Measurements from ENCODE around the gene KIF3A. TPM values are rescaled to one million over a fixed set of nuclear protein-coding genes. Genes with fewer than 3 reads are reported as not detected.

KIF3A gene
- total RNA-seq (10 to 100 TPM; 13.1 to 16.5 TPM), polyA plus RNA-seq (1 to 10 TPM; 3.1 to 5.2 TPM)
- long read RNA-seq, donor 1, partial matches to known transcripts = 0 of 2 reads
- long read RNA-seq, donor 1, other reads (novel, unspliced or antisense) = 0 of 2 reads
- long read RNA-seq, donor 2 = 0 reads
- long read RNA-seq, donor 3 = 0 reads
- long read RNA-seq, donor 4 = 0 reads
- long read RNA-seq, donor 5 = 0 reads

- Histone ChIP-seq H3K27me3 (ENCODE audit: control insufficient read depth in 3 of 3, insufficient read depth in 3 of 3, low read length in 2 of 3) (no peaks in the 10 kb centered on the region), H3K9ac (ENCODE audit: insufficient read depth in 1 of 2, low read length in 2 of 2) (peak within 1 kb of the TSS; percentile 48 to 68), H3K36me3 (ENCODE audit: control insufficient read depth in 4 of 4, insufficient read depth in 4 of 4, low read length in 4 of 4) (peaks cover 0 to 3% (median 0%) of the 10 kb centered on the region in 4 donors), H3K4me1 (ENCODE audit: control insufficient read depth in 5 of 5, insufficient read depth in 5 of 5, low read length in 5 of 5) (peaks cover 0 to 11% (median 6%) of the 10 kb centered on the region in 5 donors), H3K9me3 (ENCODE audit: control insufficient read depth in 4 of 4, insufficient read depth in 3 of 4, low read length in 3 of 4) (no peaks in the 10 kb centered on the region), H3K4me3 (peak within 1 kb of the TSS; percentile 87), H3K27ac (ENCODE audit: low read depth in 1 of 2, low read length in 1 of 2) (peak within 1 kb of the TSS in 1 of 2 donors; percentile 69)
- TF ChIP-seq, protein P1, sequence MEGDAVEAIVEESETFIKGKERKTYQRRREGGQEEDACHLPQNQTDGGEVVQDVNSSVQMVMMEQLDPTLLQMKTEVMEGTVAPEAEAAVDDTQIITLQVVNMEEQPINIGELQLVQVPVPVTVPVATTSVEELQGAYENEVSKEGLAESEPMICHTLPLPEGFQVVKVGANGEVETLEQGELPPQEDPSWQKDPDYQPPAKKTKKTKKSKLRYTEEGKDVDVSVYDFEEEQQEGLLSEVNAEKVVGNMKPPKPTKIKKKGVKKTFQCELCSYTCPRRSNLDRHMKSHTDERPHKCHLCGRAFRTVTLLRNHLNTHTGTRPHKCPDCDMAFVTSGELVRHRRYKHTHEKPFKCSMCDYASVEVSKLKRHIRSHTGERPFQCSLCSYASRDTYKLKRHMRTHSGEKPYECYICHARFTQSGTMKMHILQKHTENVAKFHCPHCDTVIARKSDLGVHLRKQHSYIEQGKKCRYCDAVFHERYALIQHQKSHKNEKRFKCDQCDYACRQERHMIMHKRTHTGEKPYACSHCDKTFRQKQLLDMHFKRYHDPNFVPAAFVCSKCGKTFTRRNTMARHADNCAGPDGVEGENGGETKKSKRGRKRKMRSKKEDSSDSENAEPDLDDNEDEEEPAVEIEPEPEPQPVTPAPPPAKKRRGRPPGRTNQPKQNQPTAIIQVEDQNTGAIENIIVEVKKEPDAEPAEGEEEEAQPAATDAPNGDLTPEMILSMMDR (IDR thresholded peaks at IDR 0.05; ENCODE audit: control extremely low read depth, extremely low read depth) = no peak
- WGBS, 2 donors = 2 to 3% methylated on average over 72 to 81 of the region's 81 CpGs
- peak; percentile 93 to 94 (median 93) for DNase-seq
- ATAC-seq (ENCODE audit: insufficient read depth, low FRiP score) = peak; percentile 97
These were observed at the start of gene KIF3A for GRCh38 chr5:132736853-132737833. Gene KIF3A (minus strand): TSS chr5:132737546. CDS start chr5:132737419, 127 bp downstream.

DNA sequence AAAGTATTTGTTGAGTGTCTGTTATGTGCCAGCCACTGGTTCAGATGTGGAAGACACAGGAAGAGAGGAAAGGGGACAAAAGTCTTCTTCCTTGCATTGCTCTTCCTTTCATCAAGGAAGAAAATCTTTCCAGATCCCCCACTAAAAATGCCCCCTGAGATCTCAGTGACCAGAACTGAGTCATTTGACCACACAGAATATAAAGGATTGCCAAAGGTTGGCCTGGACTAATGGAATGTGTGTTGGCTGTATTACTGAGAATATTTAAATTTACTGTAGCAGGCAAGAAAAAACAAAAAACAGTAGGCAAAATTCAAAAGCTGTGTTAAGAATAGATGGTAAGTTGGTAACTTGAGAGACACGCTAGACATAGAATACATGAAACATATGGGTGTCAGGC, 49.7 kb upstream of the KIF3A start:
- Histone ChIP-seq H3K27me3 (ENCODE audit: control insufficient read depth in 3 of 3, insufficient read depth in 3 of 3, low read length in 2 of 3) (peaks cover 0 to under 1% (median under 1%) of the 10 kb centered on the region in 3 donors), H3K36me3 (ENCODE audit: control insufficient read depth in 4 of 4, insufficient read depth in 4 of 4, low read length in 4 of 4) (no peaks in the 10 kb centered on the region), H3K4me3 (no peak overlapping the region), H3K9me3 (ENCODE audit: control insufficient read depth in 4 of 4, insufficient read depth in 3 of 4, low read length in 3 of 4) (no peaks in the 10 kb centered on the region), H3K9ac (ENCODE audit: insufficient read depth in 1 of 2, low read length in 2 of 2) (no peak overlapping the region), H3K27ac (ENCODE audit: low read depth in 1 of 2, low read length in 1 of 2) (no peak overlapping the region), H3K4me1 (ENCODE audit: control insufficient read depth in 5 of 5, insufficient read depth in 5 of 5, low read length in 5 of 5) (peaks cover 0 to 2% (median 0%) of the 10 kb centered on the region in 5 donors)
- DNase-seq = no peak
- ATAC-seq (ENCODE audit: insufficient read depth, low FRiP score) = no peak
- TF ChIP-seq, protein P1 (IDR thresholded peaks at IDR 0.05; ENCODE audit: control extremely low read depth, extremely low read depth) = no peak
- 99 to 100% methylated on average over 1 of the region's 1 CpG for WGBS, 2 donors

DNA sequence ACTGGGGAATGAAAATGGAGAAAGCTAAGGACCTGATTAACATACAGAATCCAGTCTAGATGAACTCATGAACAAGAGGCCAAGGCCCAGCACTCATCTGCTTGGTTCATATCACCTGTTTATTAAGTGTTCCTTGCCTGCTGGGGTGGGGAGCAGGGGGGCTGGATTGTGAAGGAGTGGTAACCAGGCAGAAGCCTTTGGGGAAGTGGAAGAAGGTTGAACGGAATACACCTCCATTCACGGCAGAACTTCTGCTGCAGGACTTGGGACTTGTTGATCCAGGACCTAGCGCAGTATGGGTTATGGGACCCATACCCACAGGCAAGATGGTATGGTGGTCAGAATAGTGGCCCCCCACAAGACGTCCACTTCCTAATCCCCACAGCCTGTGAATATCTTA, 48.5 kb upstream of the KIF3A start:
- WGBS, 2 donors = 92% methylated on average over 4 of the region's 4 CpGs
- Histone ChIP-seq H3K27ac (ENCODE audit: low read depth in 1 of 2, low read length in 1 of 2) (no peak overlapping the region), H3K4me3 (no peak overlapping the region), H3K36me3 (ENCODE audit: control insufficient read depth in 4 of 4, insufficient read depth in 4 of 4, low read length in 4 of 4) (no peaks in the 10 kb centered on the region), H3K9me3 (ENCODE audit: control insufficient read depth in 4 of 4, insufficient read depth in 3 of 4, low read length in 3 of 4) (no peaks in the 10 kb centered on the region), H3K4me1 (ENCODE audit: control insufficient read depth in 5 of 5, insufficient read depth in 5 of 5, low read length in 5 of 5) (peaks cover 0 to 2% (median 0%) of the 10 kb centered on the region in 5 donors), H3K9ac (ENCODE audit: insufficient read depth in 1 of 2, low read length in 2 of 2) (no peak overlapping the region), H3K27me3 (ENCODE audit: control insufficient read depth in 3 of 3, insufficient read depth in 3 of 3, low read length in 2 of 3) (peaks cover 0 to 4% (median 4%) of the 10 kb centered on the region in 3 donors)
- DNase-seq = no peak
- TF ChIP-seq, protein P1 (IDR thresholded peaks at IDR 0.05; ENCODE audit: control extremely low read depth, extremely low read depth) = no peak
- no peak for ATAC-seq (ENCODE audit: insufficient read depth, low FRiP score)

Data from lung (tissue), 16 donors.